HepG2 (cell line): ENCODE measurements around the gene PPP4R1. TPM values are rescaled to one million over a fixed set of nuclear protein-coding genes. Genes with fewer than 3 reads are reported as not detected.
A peak's percentile ranks its signal among the peaks of the same experiment; 100 is the strongest.

Source experiments
- ATAC-seq: fragments of 200-7000 bp; cut with Tn5 transposase; 3 replicates; pipeline ENCODE4 v1.9.1; 2020; ENCODE audit warnings: mild to moderate bottlenecking, moderate library complexity
- BruUV-seq: library from RNA; stranded (reverse); fragments of 400-500 nt; replicated peaks from 2 replicates; lab custom pipeline; 2021; lab: Mats Ljungman, UMichigan
- CTCF ChIA-PET: fragments of 300-600 bp; formaldehyde crosslinking; extraction: SDS; loops from one replicate; lab custom pipeline; 2021; ENCODE audit warnings: low total read pairs, inconsistent platforms, low intra/inter-chr PET ratio; lab: Yijun Ruan, JAX
- POLR2A ChIA-PET: fragments of 350-600 bp; sonication (Branson Sonifier 250); formaldehyde crosslinking; loops from one replicate; lab custom pipeline; 2020; ENCODE audit warnings: antibody characterized with exemption, inconsistent platforms; lab: Yijun Ruan, JAX
- DNase-seq: peaks from one replicate; pipeline ENCODE4 v3.0.0-alpha.2; 2015; ENCODE audit warnings: low spot score
- FAIRE-seq: peaks from 3 replicates; lab custom pipeline; 2011; peaks lifted over from hg19 to GRCh38; lab: Jason Lieb, UNC
- H2AFZ ChIP-seq: one replicate; pipeline ENCODE4 v1.6.1; 2011; ENCODE audit warnings: low read length, inconsistent platforms
- H3K27ac ChIP-seq: fragments of 300-600 bp; 3 replicates; pipeline ENCODE4 v1.8.0; 2011; ENCODE audit warnings: mixed run types, mild to moderate bottlenecking, mixed read lengths, low read length, inconsistent platforms; ENCODE audit not compliant: insufficient read depth; ENCODE audit errors: extremely low read length
- H3K27me3 ChIP-seq, 2 experiments: fragments of 200-600 bp in 1 of 2; 2 replicates in 1 of 2; 3 replicates in 1 of 2; pipeline versions ENCODE4 v1.6.0 to v1.8.0; 2011; ENCODE audit warnings: low read length in 2 of 2, mild to moderate bottlenecking in 2 of 2, moderate library complexity in 2 of 2, inconsistent platforms in 1 of 2; ENCODE audit not compliant: insufficient read depth in 2 of 2, control insufficient read depth in 1 of 2
- H3K36me3 ChIP-seq, 2 experiments: fragments of 200-600 bp in 1 of 2; replicated peaks in 1 of 2; 2 replicates in 1 of 2; 3 replicates in 1 of 2; pipeline versions ENCODE4 v1.5.1 to v1.8.0; 2011; ENCODE audit warnings: low read length in 2 of 2, inconsistent platforms in 1 of 2; ENCODE audit not compliant: insufficient read depth in 2 of 2, control insufficient read depth in 1 of 2
- H3K4me1 ChIP-seq: 2 replicates; pipeline ENCODE4 v1.5.1; 2012; ENCODE audit warnings: low read length, inconsistent platforms; ENCODE audit not compliant: insufficient read depth
- H3K4me2 ChIP-seq: 2 replicates; pipeline ENCODE4 v1.6.0; 2011; ENCODE audit warnings: low read depth, low read length, inconsistent platforms
- H3K4me3 ChIP-seq, 3 experiments: fragments of 200-600 bp in 1 of 3; sonication (generic), shearing (Covaris generic) in 1 of 3; replicated peaks in 1 of 3; 2 replicates each; pipeline ENCODE4 v1.5.1; 2011 to 2016; ENCODE audit warnings: low read length in 3 of 3, inconsistent platforms in 2 of 3, low read depth in 2 of 3, mild to moderate bottlenecking in 2 of 3, control low read depth in 1 of 3, mixed read lengths in 1 of 3; ENCODE audit not compliant: insufficient read depth in 1 of 3
- H3K79me2 ChIP-seq: one replicate; pipeline ENCODE4 v1.6.1; 2011; ENCODE audit warnings: low read length, inconsistent platforms; ENCODE audit not compliant: insufficient read depth
- H3K9ac ChIP-seq: 2 replicates; pipeline ENCODE4 v1.6.0; 2011; ENCODE audit warnings: mild to moderate bottlenecking, low read depth, low read length, inconsistent platforms; ENCODE audit not compliant: insufficient read depth
- H3K9me3 ChIP-seq: 2 replicates; pipeline ENCODE4 v1.5.1; 2012; ENCODE audit warnings: mild to moderate bottlenecking, low read length
- H4K20me1 ChIP-seq: 2 replicates; pipeline ENCODE4 v1.6.0; 2011; ENCODE audit warnings: inconsistent platforms, mild to moderate bottlenecking, low read length, moderate library complexity; ENCODE audit not compliant: insufficient read depth
- ARID3A ChIP-seq: IDR thresholded peaks from 2 replicates; pipeline ENCODE4 v1.6.1; 2012; ENCODE audit warnings: low read depth, low read length, improper control_type of control experiment
- CBX1 ChIP-seq: IDR thresholded peaks from one replicate; pipeline ENCODE4 v1.6.1; 2016; ENCODE audit warnings: antibody characterized with exemption, low read depth
- ELF3 ChIP-seq: IDR thresholded peaks from 2 replicates; pipeline ENCODE4 v1.6.1; 2016; ENCODE audit warnings: missing genetic modification reagents, missing compliant biosample characterization
- GABPA ChIP-seq, 2 experiments: IDR thresholded peaks; 2 replicates each; pipeline ENCODE4 v1.6.1; 2011 to 2016; ENCODE audit warnings: low read depth in 2 of 2, low read length in 1 of 2, missing biosample characterization in 1 of 2, missing genetic modification characterization in 1 of 2
- HDAC2 ChIP-seq: sonication (generic); formaldehyde crosslinking; IDR thresholded peaks from 2 replicates; pipeline ENCODE4 v1.4.0; 2020; ENCODE audit warnings: missing genetic modification reagents
- HNF4A ChIP-seq: sonication (generic); formaldehyde crosslinking; IDR thresholded peaks from 2 replicates; pipeline ENCODE4 v1.4.0; 2020; ENCODE audit warnings: missing genetic modification reagents
- MAX ChIP-seq: IDR thresholded peaks from 2 replicates; pipeline ENCODE4 v1.6.1; 2012; ENCODE audit warnings: inconsistent platforms
- PITX1 ChIP-seq: sonication (generic); formaldehyde crosslinking; IDR thresholded peaks from 2 replicates; pipeline ENCODE4 v1.5.1; 2020; ENCODE audit warnings: mild to moderate bottlenecking, missing genetic modification reagents
- RBFOX2 ChIP-seq: fragments of 200-400 bp; formaldehyde crosslinking; IDR thresholded peaks from 2 replicates; pipeline ENCODE4 v1.6.1; 2017; ENCODE audit warnings: low read depth, mild to moderate bottlenecking, low read length
- REST ChIP-seq, 2 experiments: IDR thresholded peaks; 2 replicates each; pipeline ENCODE4 v1.6.1; 2011 to 2012; ENCODE audit warnings: low read length in 2 of 2, borderline replicate concordance in 1 of 2, low read depth in 1 of 2, mild to moderate bottlenecking in 1 of 2, moderate library complexity in 1 of 2
- SATB2 ChIP-seq: sonication (generic); formaldehyde crosslinking; IDR thresholded peaks from 2 replicates; pipeline ENCODE4 v1.5.0; 2020; ENCODE audit warnings: missing genetic modification reagents
- TOPORS ChIP-seq: sonication (generic); formaldehyde crosslinking; IDR thresholded peaks from 2 replicates; pipeline ENCODE4 v1.8.0; 2023; ENCODE audit warnings: mild to moderate bottlenecking, missing genetic modification reagents
- ZNF281 ChIP-seq: sonication (generic); formaldehyde crosslinking; IDR thresholded peaks from 2 replicates; pipeline ENCODE4 v1.4.0; 2020; ENCODE audit warnings: missing genetic modification reagents, borderline replicate concordance
- ZNF614 ChIP-seq: IDR thresholded peaks from 2 replicates; pipeline ENCODE4 v1.6.1; 2018; ENCODE audit warnings: missing biosample characterization, missing genetic modification reagents, inconsistent platforms, borderline replicate concordance
- ZNF747 ChIP-seq: sonication (generic); formaldehyde crosslinking; IDR thresholded peaks from 2 replicates; pipeline ENCODE4 v1.8.1; 2023; ENCODE audit warnings: missing genetic modification reagents, mild to moderate bottlenecking, borderline replicate concordance
- ZNF788 ChIP-seq: sonication (generic); formaldehyde crosslinking; IDR thresholded peaks from 2 replicates; pipeline ENCODE4 v1.5.0; 2020; ENCODE audit warnings: mild to moderate bottlenecking, missing genetic modification reagents, borderline replicate concordance
- WGBS: methylation state at CpG from one replicate; pipeline ENCODE4 v1.1.6; 2017; ENCODE audit warnings: low lambda C conversion rate; 5-methylcytosine and 5-hydroxymethylcytosine counted together
- in situ Hi-C: cut with HindIII; loops from 2 replicates; pipeline ENCODE4 v1.10.0; 2017; ENCODE audit warnings: low pct_unique_long_range_greater_than_20kb; ENCODE audit not compliant: extremely low pct_ligation_motif_present
- intact Hi-C: fragments of 100-400 bp; cut with micrococcal nuclease; formaldehyde crosslinking; loops from one replicate; pipeline ENCODE4 v1.10.0; 2022; ENCODE audit not compliant: unreplicated experiment
- polyA plus RNA-seq, 8 experiments: library from polyadenylated mRNA; depleted of rRNA in 3 of 8; stranded (reverse) in 7 of 8; unstranded in 1 of 8; fragments of >200 nt; fragmentation: Illumina TruSeq in 4 of 8; extraction: Trizol in 4 of 8; gene quantifications; 2 replicates each; pipeline versions ENCODE4 v1.2.1 to v1.2.3, GENCODE V29; 2011 to 2016; ENCODE audit warnings: low read depth in 4 of 8, missing spikeins in 1 of 8, mixed read lengths in 1 of 8; ENCODE audit not compliant: insufficient read depth in 1 of 8
- total RNA-seq, 5 experiments: library from RNA; depleted of rRNA; stranded (reverse); fragments of >200 nt; fragmentation: Illumina TruSeq; extraction: Trizol; gene quantifications; 2 replicates each; pipeline ENCODE4 v1.2.3, GENCODE V29; 2016; ENCODE audit warnings: low read depth in 1 of 5

The PPP4R1 gene
- total and polyA plus RNA-seq, 2 of the 13 experiments (the other 11 are each of a cell fraction or from before 2014, with no cell fraction given) = 66.5 to 72.4 TPM

- Histone ChIP-seq H4K20me1 (peaks cover 5% of the 10 kb centered on the region; the same call in 1 of the 2 replicates), H3K9me3 (no peaks in the 10 kb centered on the region), H3K4me3 (peak overlapping the region; percentile 32 to 39 (median 38); a peak in 4 of 6 replicates), H3K4me1 (peaks cover 81% of the 10 kb centered on the region), H3K36me3 (peaks cover 2 to 8% of the 10 kb centered on the region in 2 experiments; a peak in 4 of 5 replicates), H3K27me3 (no peaks in the 10 kb centered on the region), H3K79me2 (peaks cover 97% of the 10 kb centered on the region), H3K9ac (peak overlapping the region; percentile 58), H3K27ac (peak overlapping the region; percentile 79), H3K4me2 (peak overlapping the region; percentile 80), H2AFZ (no peak overlapping the region)
- ATAC-seq (peak; percentile 85), DNase-seq (peak; percentile 86), FAIRE-seq (peak; percentile 44)
- WGBS = 0% methylated on average over 1 of the region's 1 CpG
- BruUV-seq = no TSS peak
- in situ Hi-C loops (no loop called here), intact Hi-C loops (no loop called here)
- CTCF ChIA-PET = no interaction called here
- POLR2A ChIA-PET = interaction anchor here (1.0 to 1.5 kb wide), 4 partner anchors 9 to 195 kb away, joined by 4 to 7 read pairs (median 6); no protein-coding TSS in a partner anchor
- TF ChIP-seq TOPORS (CRISPR knock-in tag) = no peak
- no peak for TF ChIP-seq ZNF788 (CRISPR knock-in tag)
- TF ChIP-seq REST (IDR thresholded peaks at IDR 0.05; ENCODE audit: borderline replicate concordance in 1 of 2, low read depth in 1 of 2, low read length in 2 of 2) = 0 out of 4 replicates have a peak, but pooled peaks of 1 of the 2 experiments have one; percentile 11
- no peak for TF ChIP-seq SATB2 (CRISPR knock-in tag)
- TF ChIP-seq GABPA (IDR thresholded peaks at IDR 0.05; ENCODE audit: low read depth, low read length) = no peak
- TF ChIP-seq GABPA (CRISPR knock-in tag; IDR thresholded peaks at IDR 0.05; ENCODE audit: low read depth) = peak; percentile 39
- no peak for TF ChIP-seq CBX1
- peak; percentile 88 for TF ChIP-seq ZNF281
- peak; percentile 75 for TF ChIP-seq ELF3
- TF ChIP-seq HDAC2 (CRISPR knock-in tag) = 0 out of 2 replicates have a peak, but pooled peaks have one; percentile 52
- TF ChIP-seq ARID3A = peak; percentile 73; the same call in 1 of the 2 replicates
- no peak for TF ChIP-seq MAX
- peak; percentile 78 for TF ChIP-seq HNF4A
- TF ChIP-seq ZNF614 (CRISPR knock-in tag) = peak; percentile 29; the same call in 1 of the 2 replicates
- TF ChIP-seq PITX1 (CRISPR knock-in tag) = no peak
- peak; percentile 52; the same call in 1 of the 2 replicates for TF ChIP-seq RBFOX2
- no peak for TF ChIP-seq ZNF747 (CRISPR knock-in tag)
These were observed 5.6 kb downstream of the PPP4R1 start for GRCh38 chr18:9608728-9609127.
